SK-N-SH (cell line): ENCODE measurements around the gene ABCC4. TPM values are rescaled to one million over a fixed set of nuclear protein-coding genes. Genes with fewer than 3 reads are reported as not detected.
A peak's percentile ranks its signal among the peaks of the same experiment; 100 is the strongest.

ENCODE experiments used
- CTCF ChIA-PET: fragments of 300-600, 350-600 bp; formaldehyde crosslinking; extraction: SDS; loops from one replicate; lab custom pipeline; 2021; lab: Yijun Ruan, JAX
- POLR2A ChIA-PET: fragments of 350-600 bp; sonication (Branson Sonifier 250); formaldehyde crosslinking; extraction: SDS; loops from one replicate; lab custom pipeline; 2020; ENCODE audit warnings: antibody characterized with exemption, inconsistent platforms; lab: Yijun Ruan, JAX
- DNase-seq: peaks from one replicate; pipeline ENCODE4 v3.0.0; 2012
- H2AFZ ChIP-seq: fragments of 200-600 bp; sonication (generic); 2 replicates; pipeline ENCODE4 v1.8.1; 2016; ENCODE audit warnings: antibody characterized with exemption, mild to moderate bottlenecking, low read depth
- H3F3A ChIP-seq: fragments of 200-600 bp; sonication (generic); replicated peaks from 2 replicates; pipeline ENCODE3; 2016; ENCODE audit warnings: antibody characterized with exemption, mild to moderate bottlenecking; ENCODE audit not compliant: insufficient read depth
- H3K27ac ChIP-seq, 2 experiments: fragments of 200-500 bp in 1 of 2; fragments of 200-600 bp in 1 of 2; sonication (Bioruptor generic) in 1 of 2; sonication (generic), shearing (Covaris generic) in 1 of 2; 2 replicates each; pipeline versions ENCODE4 v1.5.1 to v1.6.1; 2014 to 2016; ENCODE audit warnings: low read depth in 2 of 2, inconsistent platforms in 1 of 2, low read length in 1 of 2, mild to moderate bottlenecking in 1 of 2, mixed read lengths in 1 of 2
- H3K27me3 ChIP-seq: fragments of 200-600 bp; sonication (generic), shearing (Covaris generic); 2 replicates; pipeline ENCODE4 v1.6.1; 2016; ENCODE audit warnings: mixed run types; ENCODE audit not compliant: insufficient read depth
- H3K36me3 ChIP-seq, 2 experiments: fragments of 200-500 bp in 1 of 2; fragments of 200-600 bp in 1 of 2; sonication (Bioruptor generic) in 1 of 2; sonication (generic) in 1 of 2; replicated peaks in 1 of 2; 2 replicates each; pipeline versions ENCODE3 to v1.5.1; 2014 to 2016; ENCODE audit warnings: low read length in 1 of 2, mild to moderate bottlenecking in 1 of 2; ENCODE audit not compliant: insufficient read depth in 2 of 2, control insufficient read depth in 1 of 2
- H3K4me1 ChIP-seq, 2 experiments: fragments of 200-500 bp in 1 of 2; fragments of 200-600 bp in 1 of 2; sonication (Bioruptor generic) in 1 of 2; sonication (generic), shearing (Covaris generic) in 1 of 2; 2 replicates each; pipeline versions ENCODE4 v1.5.1 to v1.6.1; 2014 to 2016; ENCODE audit warnings: low read depth in 1 of 2, low read length in 1 of 2, mixed run types in 1 of 2; ENCODE audit not compliant: insufficient read depth in 2 of 2, control insufficient read depth in 1 of 2
- H3K4me2 ChIP-seq: fragments of 200-600 bp; sonication (generic), shearing (Covaris generic); 2 replicates; pipeline ENCODE4 v1.6.1; 2017; ENCODE audit warnings: mixed run types
- H3K4me3 ChIP-seq, 2 experiments: fragments of 200-500 bp in 1 of 2; fragments of 200-600 bp in 1 of 2; sonication (Bioruptor generic) in 1 of 2; sonication (generic), shearing (Covaris generic) in 1 of 2; 2 replicates each; pipeline versions ENCODE4 v1.5.1 to v1.8.1; 2014 to 2016; ENCODE audit warnings: low read depth in 2 of 2, inconsistent platforms in 1 of 2, low read length in 1 of 2, mild to moderate bottlenecking in 1 of 2, mixed read lengths in 1 of 2, moderate library complexity in 1 of 2
- H3K79me2 ChIP-seq: fragments of 200-600 bp; sonication (generic); 2 replicates; pipeline ENCODE4 v1.8.1; 2017; ENCODE audit warnings: mild to moderate bottlenecking; ENCODE audit not compliant: insufficient read depth
- H3K9ac ChIP-seq: fragments of 200-600 bp; sonication (generic); 2 replicates; pipeline ENCODE4 v1.6.1; 2017; ENCODE audit warnings: mixed run types
- H3K9me2 ChIP-seq: fragments of 200-600 bp; sonication (generic); 2 replicates; pipeline ENCODE4 v1.6.1; 2017; ENCODE audit warnings: mixed run types
- H3K9me3 ChIP-seq: fragments of 200-600 bp; sonication (generic); 2 replicates; pipeline ENCODE4 v1.6.1; 2017; ENCODE audit warnings: mixed run types, mild to moderate bottlenecking, moderate library complexity
- H4K20me1 ChIP-seq: fragments of 200-600 bp; sonication (generic); 2 replicates; pipeline ENCODE4 v1.6.1; 2017; ENCODE audit warnings: mild to moderate bottlenecking, mixed run types; ENCODE audit not compliant: insufficient read depth
- ELF1 ChIP-seq: IDR thresholded peaks from 2 replicates; pipeline ENCODE4 v1.4.0; 2012
- EP300 ChIP-seq, 2 experiments: IDR thresholded peaks; 2 replicates each; pipeline versions ENCODE4 v1.4.0 to v1.6.1; 2012; ENCODE audit warnings: borderline replicate concordance in 1 of 2, low read depth in 1 of 2, low read length in 1 of 2
- FOSL2 ChIP-seq: IDR thresholded peaks from 2 replicates; pipeline ENCODE4 v1.4.0; 2012; ENCODE audit warnings: low read depth, mild to moderate bottlenecking, moderate library complexity, borderline replicate concordance
- FOXJ3 ChIP-seq: sonication (generic); formaldehyde crosslinking; IDR thresholded peaks from 2 replicates; pipeline ENCODE4 v1.5.1; 2020; ENCODE audit warnings: mild to moderate bottlenecking, missing genetic modification reagents
- FOXM1 ChIP-seq: IDR thresholded peaks from 2 replicates; pipeline ENCODE4 v1.4.0; 2012; ENCODE audit warnings: low read depth, mild to moderate bottlenecking
- IRF3 ChIP-seq: fragments of 150-350 bp; IDR thresholded peaks from 2 replicates; pipeline ENCODE4 v1.6.1; 2016; ENCODE audit warnings: mild to moderate bottlenecking, low read depth, low read length
- JUND ChIP-seq: IDR thresholded peaks from 2 replicates; pipeline ENCODE4 v1.4.0; 2012
- MAX ChIP-seq: IDR thresholded peaks from 2 replicates; pipeline ENCODE4 v1.4.0; 2012; ENCODE audit warnings: low read depth
- MEF2A ChIP-seq: IDR thresholded peaks from 2 replicates; pipeline ENCODE4 v1.4.0; 2012; ENCODE audit warnings: low read depth, borderline replicate concordance
- MXI1 ChIP-seq: IDR thresholded peaks from 2 replicates; pipeline ENCODE4 v1.6.1; 2012; ENCODE audit warnings: mild to moderate bottlenecking, low read depth, low read length, improper control_type of control experiment
- NRF1 ChIP-seq: IDR thresholded peaks from 2 replicates; pipeline ENCODE4 v1.6.1; 2012; ENCODE audit warnings: low read depth, mild to moderate bottlenecking, low read length
- PBX3 ChIP-seq: IDR thresholded peaks from 2 replicates; pipeline ENCODE4; 2012
- POLR2AphosphoS5 ChIP-seq: IDR thresholded peaks from 2 replicates; pipeline ENCODE4 v1.6.1; 2012; ENCODE audit warnings: low read depth, low read length
- RCOR1 ChIP-seq: fragments of 150-350 bp; IDR thresholded peaks from 2 replicates; pipeline ENCODE4 v1.6.1; 2017; ENCODE audit warnings: antibody characterized with exemption, low read length
- REST ChIP-seq: IDR thresholded peaks from 2 replicates; pipeline ENCODE4 v1.6.1; 2012; ENCODE audit warnings: mild to moderate bottlenecking, low read depth, low read length, moderate library complexity
- TAF1 ChIP-seq: IDR thresholded peaks from 2 replicates; pipeline ENCODE4 v1.6.1; 2012; ENCODE audit warnings: low read depth, mild to moderate bottlenecking, low read length, moderate library complexity, borderline replicate concordance
- TEAD4 ChIP-seq: IDR thresholded peaks from 2 replicates; pipeline ENCODE4 v1.4.0; 2012; ENCODE audit warnings: mild to moderate bottlenecking, borderline replicate concordance; ENCODE audit not compliant: insufficient read depth
- USF1 ChIP-seq: IDR thresholded peaks from 2 replicates; pipeline ENCODE4 v1.4.0; 2012; ENCODE audit warnings: low read depth, borderline replicate concordance
- YY1 ChIP-seq: IDR thresholded peaks from 2 replicates; pipeline ENCODE4 v1.4.0; 2012; ENCODE audit warnings: low read depth, mild to moderate bottlenecking
- ZBTB33 ChIP-seq: IDR thresholded peaks from 2 replicates; pipeline ENCODE4 v1.4.0; 2012; ENCODE audit warnings: low read depth, borderline replicate concordance
- WGBS: methylation state at CpG from one replicate; pipeline ENCODE4 v1.1.6; 2017; ENCODE audit warnings: low lambda C conversion rate; 5-methylcytosine and 5-hydroxymethylcytosine counted together
- polyA plus RNA-seq, 3 experiments: library from polyadenylated mRNA; depleted of rRNA; stranded (reverse); fragments of >200 nt; gene quantifications; 2 replicates each; pipeline ENCODE4 v1.2.3, GENCODE V29; 2012

The ABCC4 gene
- 7.8 and 10.3 TPM in 2 replicates for polyA plus RNA-seq (2012; rRNA removed)
- 11.5 TPM in 2 replicates for polyA plus RNA-seq (2012; cell fraction: cytosol; rRNA removed)
- 6.4 and 13.5 TPM in 2 replicates for polyA plus RNA-seq (2012; cell fraction: nucleus; rRNA removed)

- peak within 1 kb of the TSS; percentile 97 for H2AFZ ChIP-seq
- CTCF ChIA-PET: interaction anchor here (0.7 to 14.0 kb wide), 15 partner anchors 8 to 192 kb away, joined by 3 to 161 read pairs (median 3); no protein-coding TSS in a partner anchor
- 0% methylated on average over 9 of the region's 98 CpGs for WGBS
- H3K36me3 ChIP-seq: no peaks in the 10 kb centered on the region
- H3K27me3 ChIP-seq: no peaks in the 10 kb centered on the region
- H4K20me1 ChIP-seq: 0 out of 2 replicates have a peak, but pooled peaks cover 2% of the 10 kb centered on the region
- no peaks in the 10 kb centered on the region for H3K9me3 ChIP-seq
- H3K79me2 ChIP-seq: peaks cover 44% of the 10 kb centered on the region
- peak within 1 kb of the TSS; percentile 83 for H3K9ac ChIP-seq
- H3K9me2 ChIP-seq: no peaks in the 10 kb centered on the region
- peaks cover 0 to 6% of the 10 kb centered on the region in 2 experiments; a peak in 1 of 4 replicates for H3K4me1 ChIP-seq
- POLR2A ChIA-PET: interaction anchor here (0.6 to 1.3 kb wide), 2 partner anchors 47 to 79 kb away, joined by 3 to 5 read pairs; no protein-coding TSS in a partner anchor
- peak within 1 kb of the TSS; percentile 66 to 95 for H3K4me3 ChIP-seq
- peak within 1 kb of the TSS; percentile 58 to 61 for H3K27ac ChIP-seq
- H3F3A ChIP-seq: peaks cover 7% of the 10 kb centered on the region
- DNase-seq: peak; percentile 91
- H3K4me2 ChIP-seq: peak within 1 kb of the TSS; percentile 99
- TF ChIP-seq RCOR1: peak; percentile 19; the same call in 1 of the 2 replicates
- TF ChIP-seq TAF1: 0 out of 2 replicates have a peak, but pooled peaks have one; percentile 7
- peak; percentile 55; the same call in 1 of the 2 replicates for TF ChIP-seq ELF1
- no peak for TF ChIP-seq EP300 (IDR thresholded peaks at IDR 0.05; ENCODE audit: borderline replicate concordance in 1 of 2, low read depth in 1 of 2, low read length in 1 of 2)
- no peak for TF ChIP-seq TEAD4
- TF ChIP-seq ZBTB33: no peak
- TF ChIP-seq MXI1: peak; percentile 82; the same call in 1 of the 2 replicates
- TF ChIP-seq POLR2AphosphoS5: 0 out of 2 replicates have a peak, but pooled peaks have one; percentile 18
- TF ChIP-seq NRF1: peak; percentile 48
- TF ChIP-seq FOXJ3 (CRISPR knock-in tag): 0 out of 2 replicates have a peak, but pooled peaks have one; percentile 16
- TF ChIP-seq FOXM1: no peak
- no peak for TF ChIP-seq FOSL2
- no peak for TF ChIP-seq MEF2A
- TF ChIP-seq YY1: no peak
- TF ChIP-seq REST: no peak
- TF ChIP-seq MAX: peak; percentile 89
- TF ChIP-seq PBX3: 0 out of 2 replicates have a peak, but pooled peaks have one; percentile 2
- TF ChIP-seq IRF3: no peak
- no peak; the same call in 1 of the 2 replicates for TF ChIP-seq USF1
- TF ChIP-seq JUND: no peak
Observed at GRCh38 chr13:95301183-95301967, at the start of gene ABCC4. Gene ABCC4 (minus strand): TSS chr13:95301451. CDS start chr13:95301314, 137 bp downstream.
